Suprapubic skin (tissue), 4 donors: ENCODE results near the gene LTBP2. TPM values are rescaled to one million over a fixed set of nuclear protein-coding genes. Genes with fewer than 3 reads are reported as not detected.

Source experiments
- DNase-seq, 2 donors: peaks; one replicate each; pipeline ENCODE4 v3.0.0-alpha.2; 2019; ENCODE audit warnings: low spot score in 2 of 2
- H3K27ac ChIP-seq: fragments of 200-600 bp; sonication (generic); one replicate; pipeline ENCODE4 v1.5.1; 2019
- H3K27me3 ChIP-seq: fragments of 200-600 bp; sonication (generic); one replicate; pipeline ENCODE4 v1.5.1; 2019
- H3K36me3 ChIP-seq: fragments of 200-600 bp; sonication (generic); one replicate; pipeline ENCODE4 v1.5.1; 2019
- H3K4me1 ChIP-seq: fragments of 200-600 bp; sonication (generic); one replicate; pipeline ENCODE4 v1.5.1; 2019
- H3K4me3 ChIP-seq: fragments of 200-600 bp; sonication (generic); one replicate; pipeline ENCODE4 v1.5.1; 2019; ENCODE audit warnings: mild to moderate bottlenecking
- H3K9me3 ChIP-seq: fragments of 200-600 bp; sonication (generic); one replicate; pipeline ENCODE4 v1.5.1; 2019
- EP300 ChIP-seq: sonication (generic); formaldehyde crosslinking; IDR thresholded peaks from one replicate; pipeline ENCODE4 v1.6.1; 2017; ENCODE audit warnings: antibody characterized with exemption
- POLR2A ChIP-seq, 2 donors: fragments of 450-650 bp; IDR thresholded peaks; one replicate each; pipeline ENCODE4 v1.6.1; 2017; ENCODE audit warnings: antibody characterized with exemption in 2 of 2, mild to moderate bottlenecking in 2 of 2, moderate library complexity in 2 of 2
- POLR2AphosphoS5 ChIP-seq, 3 donors: sonication (generic); formaldehyde crosslinking; IDR thresholded peaks; one replicate each; pipeline ENCODE4 v1.6.1; 2017; ENCODE audit warnings: antibody characterized with exemption in 3 of 3
- WGBS: methylation state at CpG from one replicate; pipeline ENCODE4 v1.1.5; 2018; 5-methylcytosine and 5-hydroxymethylcytosine counted together
- total RNA-seq, 4 donors: library from RNA; depleted of rRNA; stranded (reverse); fragments of >200 nt; gene quantifications; one replicate each; pipeline ENCODE4 v1.1.0, GENCODE V29; 2016
- TF ChIP-seq, protein P1 (sequence below), 2 donors: fragments of 200-600 bp in 1 of 2; fragments of 450-650 bp in 1 of 2; sonication (generic) in 1 of 2; IDR thresholded peaks; one replicate each; pipeline ENCODE4 v1.5.1; 2016 to 2019; ENCODE audit warnings: antibody characterized with exemption in 2 of 2, mild to moderate bottlenecking in 1 of 2, moderate library complexity in 1 of 2

LTBP2 gene
- total RNA-seq, 4 donors from 2014 or later: 19.6 to 36.0 (median 26.2) TPM

- TF ChIP-seq POLR2A (IDR thresholded peaks at IDR 0.05) (no peak), EP300 (no peak), POLR2AphosphoS5 (IDR thresholded peaks at IDR 0.05) (no peak)
- TF ChIP-seq, protein P1, sequence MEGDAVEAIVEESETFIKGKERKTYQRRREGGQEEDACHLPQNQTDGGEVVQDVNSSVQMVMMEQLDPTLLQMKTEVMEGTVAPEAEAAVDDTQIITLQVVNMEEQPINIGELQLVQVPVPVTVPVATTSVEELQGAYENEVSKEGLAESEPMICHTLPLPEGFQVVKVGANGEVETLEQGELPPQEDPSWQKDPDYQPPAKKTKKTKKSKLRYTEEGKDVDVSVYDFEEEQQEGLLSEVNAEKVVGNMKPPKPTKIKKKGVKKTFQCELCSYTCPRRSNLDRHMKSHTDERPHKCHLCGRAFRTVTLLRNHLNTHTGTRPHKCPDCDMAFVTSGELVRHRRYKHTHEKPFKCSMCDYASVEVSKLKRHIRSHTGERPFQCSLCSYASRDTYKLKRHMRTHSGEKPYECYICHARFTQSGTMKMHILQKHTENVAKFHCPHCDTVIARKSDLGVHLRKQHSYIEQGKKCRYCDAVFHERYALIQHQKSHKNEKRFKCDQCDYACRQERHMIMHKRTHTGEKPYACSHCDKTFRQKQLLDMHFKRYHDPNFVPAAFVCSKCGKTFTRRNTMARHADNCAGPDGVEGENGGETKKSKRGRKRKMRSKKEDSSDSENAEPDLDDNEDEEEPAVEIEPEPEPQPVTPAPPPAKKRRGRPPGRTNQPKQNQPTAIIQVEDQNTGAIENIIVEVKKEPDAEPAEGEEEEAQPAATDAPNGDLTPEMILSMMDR (IDR thresholded peaks at IDR 0.05): no peak
- H3K27me3 ChIP-seq: no peaks in the 10 kb centered on the region
- H3K36me3 ChIP-seq: peaks cover 7% of the 10 kb centered on the region
- 37% methylated on average over 12 of the region's 13 CpGs for WGBS
- DNase-seq: no peak
- H3K27ac ChIP-seq: no peak overlapping the region
- H3K4me3 ChIP-seq: no peak overlapping the region
- no peaks in the 10 kb centered on the region for H3K9me3 ChIP-seq
- H3K4me1 ChIP-seq: peaks cover 16% of the 10 kb centered on the region
Observed at GRCh38 chr14:74514471-74514941, 97.5 kb downstream of the LTBP2 start.

DNA sequence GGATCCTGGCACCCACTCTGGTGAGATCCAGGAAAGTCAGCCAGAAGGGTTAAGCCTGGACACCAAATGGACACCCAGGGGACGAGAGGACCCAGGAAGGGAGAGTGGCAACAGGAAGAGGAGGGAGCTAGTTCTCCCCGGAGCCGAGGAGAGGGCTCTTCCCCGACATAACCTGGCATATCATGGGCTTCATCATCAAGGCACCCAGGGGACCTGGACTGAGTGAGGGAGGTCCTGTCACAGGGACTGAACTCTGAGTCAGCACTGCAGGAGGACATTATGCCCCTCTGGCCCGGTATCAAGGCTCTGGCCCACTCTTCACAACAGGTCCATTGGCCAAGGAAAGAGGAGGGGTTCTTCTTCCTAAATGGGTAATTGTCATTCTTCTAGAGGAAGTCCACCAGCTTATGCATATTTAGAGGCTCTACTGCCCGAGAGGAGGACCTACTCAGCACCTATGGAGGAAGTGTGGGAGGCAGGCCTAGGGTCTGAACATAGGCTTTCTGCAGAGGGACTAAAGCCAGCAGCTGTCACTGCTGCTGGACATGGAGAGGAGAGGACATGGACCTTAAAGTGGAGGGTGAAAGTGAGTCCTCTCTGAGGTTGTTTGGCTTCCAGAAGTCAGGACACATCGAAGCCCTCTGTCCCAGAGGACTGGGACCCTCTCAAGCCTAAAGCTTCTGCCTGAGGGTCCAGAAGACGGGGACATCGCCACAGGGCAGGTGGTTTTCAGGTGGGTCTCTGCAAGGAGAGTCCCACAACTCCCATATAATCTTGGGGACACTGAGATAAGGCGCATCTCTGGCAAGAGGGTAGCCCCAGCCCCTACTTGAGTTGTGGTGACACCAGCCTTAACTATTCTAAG is 99.8 kb downstream of the LTBP2 start:
- Histone ChIP-seq H3K27ac (no peak overlapping the region), H3K27me3 (no peaks in the 10 kb centered on the region), H3K4me1 (peaks cover 11% of the 10 kb centered on the region), H3K36me3 (peaks cover 21% of the 10 kb centered on the region), H3K4me3 (no peak overlapping the region), H3K9me3 (no peaks in the 10 kb centered on the region)
- TF ChIP-seq, protein P1 (IDR thresholded peaks at IDR 0.05): no peak
- TF ChIP-seq POLR2AphosphoS5 (IDR thresholded peaks at IDR 0.05) (no peak), POLR2A (IDR thresholded peaks at IDR 0.05) (no peak), EP300 (no peak)
- DNase-seq: peak; percentile 36 to 53
- WGBS: 95% methylated on average over 8 of the region's 10 CpGs

DNA sequence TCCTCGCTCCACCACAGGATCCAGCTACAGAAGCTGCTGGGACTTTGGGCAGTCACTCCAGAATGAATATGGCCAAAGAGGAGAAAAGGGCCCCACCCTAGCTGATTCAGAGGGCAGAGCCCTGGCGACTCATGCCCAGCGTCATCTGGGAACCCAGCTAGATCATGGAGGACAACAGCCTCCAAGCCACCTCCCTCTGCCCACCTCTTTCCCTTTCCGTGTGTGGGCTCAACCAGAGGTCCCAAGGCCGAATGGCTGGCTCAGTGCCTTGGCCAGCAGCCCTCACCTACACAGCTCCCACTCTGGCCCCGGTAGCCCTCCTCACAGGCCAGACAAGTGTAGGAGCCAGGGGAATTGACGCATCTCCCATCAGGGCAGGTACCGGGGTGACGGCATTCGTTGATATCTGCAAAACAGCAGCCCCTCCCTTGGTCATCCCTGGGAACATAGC is 101.1 kb downstream of the LTBP2 start:
- Histone ChIP-seq H3K4me1 (peaks cover 11% of the 10 kb centered on the region), H3K27me3 (no peaks in the 10 kb centered on the region), H3K27ac (no peak overlapping the region), H3K36me3 (peaks cover 21% of the 10 kb centered on the region), H3K9me3 (no peaks in the 10 kb centered on the region), H3K4me3 (no peak overlapping the region)
- no peak for TF ChIP-seq POLR2A (IDR thresholded peaks at IDR 0.05)
- no peak for TF ChIP-seq EP300
- TF ChIP-seq POLR2AphosphoS5 (IDR thresholded peaks at IDR 0.05): no peak
- TF ChIP-seq, protein P1 (IDR thresholded peaks at IDR 0.05): no peak
- WGBS: 89% methylated on average over 5 of the region's 10 CpGs
- DNase-seq: peak; percentile 46 to 69

- Histone ChIP-seq H3K27me3 (no peaks in the 10 kb centered on the region), H3K27ac (no peak overlapping the region), H3K36me3 (peaks cover 21% of the 10 kb centered on the region), H3K4me1 (peaks cover 11% of the 10 kb centered on the region), H3K4me3 (no peak overlapping the region), H3K9me3 (no peaks in the 10 kb centered on the region)
- WGBS: 84% methylated on average over 12 of the region's 21 CpGs
- peak; percentile 59 to 63 for DNase-seq
- no peak for TF ChIP-seq POLR2A (IDR thresholded peaks at IDR 0.05)
- no peak for TF ChIP-seq POLR2AphosphoS5 (IDR thresholded peaks at IDR 0.05)
- TF ChIP-seq EP300: no peak
- TF ChIP-seq, protein P1 (IDR thresholded peaks at IDR 0.05): no peak
Observed at GRCh38 chr14:74510223-74510931, 101.7 kb downstream of the LTBP2 start.
